ENCODE data around the gene KDM5C.

GRCh38 chrX:53262189-53262917 is 37.3 kb upstream of the KDM5C start:
- no peak for TF ChIP-seq YY1 (IDR thresholded peaks at IDR 0.05; ENCODE audit: insufficient read depth, insufficient read length)
- no peak for TF ChIP-seq SUZ12 (IDR thresholded peaks at IDR 0.05; ENCODE audit: extremely low read depth, insufficient read depth, insufficient read length)
- TF ChIP-seq ZNF274 (IDR thresholded peaks at IDR 0.05; ENCODE audit: low read depth, low read length): no peak

All from NT2/D1 (cell line).